Fibroblast of pulmonary artery (primary cell): Measurements from ENCODE around the gene INIP.

ENCODE experiments used
- DNase-seq: peaks from one replicate; pipeline ENCODE4 v3.0.0-alpha.2; 2010; ENCODE audit warnings: low read depth
- H3K4me3 ChIP-seq: replicated peaks from 2 replicates; pipeline ENCODE4 v1.5.1; 2011; ENCODE audit warnings: low read depth, mild to moderate bottlenecking, control low read depth, low read length, moderate library complexity
- TF ChIP-seq, protein P1 (sequence below): IDR thresholded peaks from 2 replicates; pipeline ENCODE4 v1.5.1; 2011; ENCODE audit warnings: mild to moderate bottlenecking, control low read depth, low read length, inconsistent platforms; ENCODE audit errors: missing control alignments

Gene INIP

DNA sequence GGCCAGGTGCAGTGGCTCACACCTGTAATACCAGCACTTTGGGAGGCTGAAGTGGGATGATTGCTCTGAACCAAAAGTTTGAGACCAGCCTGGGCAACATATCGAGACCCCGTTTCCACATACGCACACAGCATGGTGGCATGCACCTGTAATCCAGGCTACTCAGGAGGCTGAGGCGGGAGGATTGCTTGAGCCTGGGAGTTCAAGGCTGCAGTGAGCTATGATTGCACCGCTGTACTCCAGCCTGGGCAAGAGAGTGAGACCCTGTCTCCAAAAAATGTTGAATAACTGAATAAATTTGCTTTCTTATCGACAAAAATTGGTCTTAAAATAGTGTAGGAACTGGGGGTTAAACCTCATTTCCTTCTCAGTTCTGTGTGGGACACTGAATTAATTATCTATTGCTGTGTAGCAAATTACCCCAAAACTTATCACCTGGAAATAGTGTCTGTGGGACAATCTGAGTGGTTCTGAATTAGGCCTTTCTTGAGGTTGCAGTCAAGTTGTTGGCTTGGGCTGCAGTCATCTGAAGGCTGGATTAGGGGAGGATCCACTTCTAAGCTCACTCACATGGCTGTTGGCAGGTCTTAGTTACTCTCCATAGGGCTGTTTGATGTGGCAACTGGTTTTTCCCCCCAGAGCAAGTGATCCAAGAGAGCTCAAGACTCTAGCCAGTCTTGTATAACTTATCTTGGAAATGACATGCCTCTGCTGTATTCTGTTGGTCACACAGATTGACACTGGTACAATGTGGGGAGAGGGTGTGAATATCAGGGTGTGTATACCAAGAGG is 34.6 kb upstream of the INIP start:
- TF ChIP-seq, protein P1, sequence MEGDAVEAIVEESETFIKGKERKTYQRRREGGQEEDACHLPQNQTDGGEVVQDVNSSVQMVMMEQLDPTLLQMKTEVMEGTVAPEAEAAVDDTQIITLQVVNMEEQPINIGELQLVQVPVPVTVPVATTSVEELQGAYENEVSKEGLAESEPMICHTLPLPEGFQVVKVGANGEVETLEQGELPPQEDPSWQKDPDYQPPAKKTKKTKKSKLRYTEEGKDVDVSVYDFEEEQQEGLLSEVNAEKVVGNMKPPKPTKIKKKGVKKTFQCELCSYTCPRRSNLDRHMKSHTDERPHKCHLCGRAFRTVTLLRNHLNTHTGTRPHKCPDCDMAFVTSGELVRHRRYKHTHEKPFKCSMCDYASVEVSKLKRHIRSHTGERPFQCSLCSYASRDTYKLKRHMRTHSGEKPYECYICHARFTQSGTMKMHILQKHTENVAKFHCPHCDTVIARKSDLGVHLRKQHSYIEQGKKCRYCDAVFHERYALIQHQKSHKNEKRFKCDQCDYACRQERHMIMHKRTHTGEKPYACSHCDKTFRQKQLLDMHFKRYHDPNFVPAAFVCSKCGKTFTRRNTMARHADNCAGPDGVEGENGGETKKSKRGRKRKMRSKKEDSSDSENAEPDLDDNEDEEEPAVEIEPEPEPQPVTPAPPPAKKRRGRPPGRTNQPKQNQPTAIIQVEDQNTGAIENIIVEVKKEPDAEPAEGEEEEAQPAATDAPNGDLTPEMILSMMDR = no peak
- H3K4me3 ChIP-seq = no peak overlapping the region
- DNase-seq = no peak

DNA sequence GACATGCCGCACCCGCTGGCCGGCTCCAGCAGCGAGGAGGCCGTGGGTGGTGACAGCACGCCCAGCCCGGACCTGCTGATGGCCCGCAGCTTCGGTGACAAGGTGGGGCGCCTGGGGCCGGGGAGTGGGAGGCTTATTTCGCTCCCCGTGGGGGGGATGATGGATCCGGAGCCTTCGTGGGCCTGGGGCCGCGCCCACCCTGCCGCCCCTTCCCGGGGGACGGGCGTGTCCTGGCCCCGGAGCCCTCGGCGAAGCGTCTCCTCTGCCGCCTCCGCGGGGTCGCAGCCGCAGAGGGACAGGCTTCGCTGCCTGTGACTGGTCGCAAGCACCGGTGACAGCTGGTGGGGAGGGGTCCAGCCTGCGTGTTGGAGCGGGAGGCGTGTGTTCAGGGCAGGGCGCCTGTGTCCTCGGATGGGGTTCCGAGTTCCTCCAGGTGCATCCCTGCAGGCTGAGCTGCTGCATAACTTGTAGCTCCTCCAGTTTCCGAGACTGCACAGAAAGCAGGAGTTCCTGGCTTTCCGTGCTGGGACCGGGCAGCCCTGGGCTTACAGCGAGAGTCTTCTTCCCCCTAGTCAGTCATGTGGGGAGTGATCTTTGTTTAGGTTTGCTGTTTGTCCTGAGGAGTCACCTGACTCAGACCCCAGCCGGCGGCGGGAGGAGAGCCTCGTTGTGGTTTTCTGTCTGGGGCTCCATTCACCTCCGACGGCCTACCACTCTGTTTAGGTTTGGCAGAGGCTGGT is 33.3 kb upstream of the INIP start:
- DNase-seq = peak; percentile 69

DNA sequence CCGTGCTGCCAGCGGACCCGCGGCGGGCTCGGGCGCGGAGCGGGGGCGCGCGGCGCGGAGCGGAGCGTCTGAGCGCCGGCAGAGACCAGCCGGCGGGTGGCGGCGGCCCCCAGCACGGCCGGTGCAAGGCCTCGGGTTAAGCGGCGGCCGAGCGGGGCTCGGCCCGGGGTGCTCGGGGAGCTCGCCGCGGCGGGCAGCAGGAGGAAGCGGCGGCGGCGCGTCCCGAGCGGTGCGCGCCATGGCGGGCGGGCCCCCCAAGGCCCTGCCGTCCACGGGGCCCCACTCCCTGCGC is 32.8 kb upstream of the INIP start:
- TF ChIP-seq, protein P1 = no peak
- DNase-seq = no peak
- peak overlapping the region; percentile 70 for H3K4me3 ChIP-seq

More for the DNA sequence above, 33.3 kb upstream of the INIP start:
- TF ChIP-seq, protein P1 = no peak
- peak overlapping the region; percentile 70 for H3K4me3 ChIP-seq

DNA sequence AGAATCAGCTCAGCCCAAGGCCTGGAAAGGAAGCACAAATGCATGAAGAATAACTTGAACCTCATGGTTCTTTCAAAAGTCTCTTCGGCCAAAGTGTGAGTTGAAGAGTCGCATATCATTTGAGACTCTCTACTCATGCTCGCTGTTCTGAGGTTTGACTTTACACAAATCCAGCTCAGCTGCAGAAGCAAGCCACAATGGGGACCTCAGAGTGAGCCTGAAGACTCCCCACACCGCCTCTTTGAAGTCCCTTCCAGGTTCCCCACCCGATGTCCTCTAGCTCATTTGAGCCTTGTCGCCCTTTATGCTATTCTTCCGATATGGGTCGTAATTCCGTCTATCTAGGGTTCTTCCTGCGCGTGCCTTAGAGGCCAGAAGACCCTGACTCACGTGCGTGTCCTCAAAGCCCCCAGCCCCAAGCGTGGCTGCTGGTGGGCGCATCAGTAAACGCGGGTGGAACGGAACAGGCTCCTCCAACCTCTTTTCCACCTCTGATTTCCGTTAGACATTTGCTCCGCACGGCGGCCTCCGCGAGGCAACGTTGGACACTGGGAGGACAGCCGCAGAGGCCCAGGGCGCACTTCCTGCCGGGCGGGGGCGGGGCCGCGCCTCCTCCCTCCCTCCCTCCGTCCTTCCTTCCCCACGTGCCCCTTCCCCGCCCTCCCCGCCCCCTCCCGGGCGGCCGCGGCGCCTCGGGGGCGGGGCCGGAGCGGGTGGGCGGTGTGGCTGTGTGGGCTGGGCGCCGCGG is 32.3 kb upstream of the INIP start, which contains the start of gene SNX30:
Gene SNX30, plus strand, starts transcription at position 745 of the 748 bp plus-strand sequence. CDS start 242 bp downstream, outside the sequence.
- TF ChIP-seq, protein P1 = no peak
- DNase-seq = peak; percentile 91
- peak within 1 kb of the TSS; percentile 71 for H3K4me3 ChIP-seq

DNA sequence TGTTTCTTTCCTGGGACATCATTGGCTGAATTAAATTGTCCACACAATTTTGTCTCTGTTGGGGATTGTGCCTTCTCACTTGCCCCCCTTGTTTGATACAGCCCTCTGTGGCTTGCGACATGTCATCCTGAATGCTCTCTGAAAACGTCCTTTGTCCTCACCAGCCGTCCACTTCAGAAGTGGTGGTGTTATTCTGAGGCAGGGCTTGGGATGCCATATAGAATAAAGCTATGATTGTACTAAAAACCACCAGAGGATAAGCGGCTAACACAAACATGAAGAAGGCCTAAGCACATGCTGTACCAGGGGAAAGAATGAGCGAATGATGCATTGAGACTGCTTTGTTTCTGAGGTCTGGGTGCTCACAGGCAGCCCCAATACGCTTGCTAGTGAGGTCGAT is 29.2 kb upstream of the INIP start:
- no peak overlapping the region for H3K4me3 ChIP-seq
- TF ChIP-seq, protein P1 = no peak
- no peak for DNase-seq

DNA sequence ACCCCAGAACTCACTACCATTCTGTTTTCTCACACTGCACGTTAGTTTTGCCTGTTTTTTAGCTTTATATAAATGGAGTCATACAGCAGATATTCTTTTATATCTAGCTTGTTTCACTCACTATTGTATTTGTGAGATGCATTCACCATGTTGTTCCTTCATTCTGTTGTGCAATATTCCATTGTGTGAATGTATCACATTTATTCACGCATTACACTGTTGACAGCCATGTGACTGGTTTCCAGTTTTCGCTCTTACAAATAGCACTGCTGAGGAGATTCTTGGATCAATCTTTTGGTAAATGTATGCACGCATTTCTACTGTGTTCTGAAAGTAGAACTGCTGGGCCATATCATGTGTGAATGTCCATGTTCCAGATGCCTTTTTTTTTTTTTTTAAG is 26.3 kb upstream of the INIP start:
- H3K4me3 ChIP-seq = no peak overlapping the region
- TF ChIP-seq, protein P1 = no peak
- peak; percentile 73 for DNase-seq
